Measurements from ENCODE around the gene NOLC1. TPM values are rescaled to one million over a fixed set of nuclear protein-coding genes. Genes with fewer than 3 reads are reported as not detected.

Gene NOLC1
- total and polyA plus RNA-seq, 2 donors (not counting 1 experiment from before 2014, with no cell fraction given), result 32.9 to 45.0 TPM

DNA sequence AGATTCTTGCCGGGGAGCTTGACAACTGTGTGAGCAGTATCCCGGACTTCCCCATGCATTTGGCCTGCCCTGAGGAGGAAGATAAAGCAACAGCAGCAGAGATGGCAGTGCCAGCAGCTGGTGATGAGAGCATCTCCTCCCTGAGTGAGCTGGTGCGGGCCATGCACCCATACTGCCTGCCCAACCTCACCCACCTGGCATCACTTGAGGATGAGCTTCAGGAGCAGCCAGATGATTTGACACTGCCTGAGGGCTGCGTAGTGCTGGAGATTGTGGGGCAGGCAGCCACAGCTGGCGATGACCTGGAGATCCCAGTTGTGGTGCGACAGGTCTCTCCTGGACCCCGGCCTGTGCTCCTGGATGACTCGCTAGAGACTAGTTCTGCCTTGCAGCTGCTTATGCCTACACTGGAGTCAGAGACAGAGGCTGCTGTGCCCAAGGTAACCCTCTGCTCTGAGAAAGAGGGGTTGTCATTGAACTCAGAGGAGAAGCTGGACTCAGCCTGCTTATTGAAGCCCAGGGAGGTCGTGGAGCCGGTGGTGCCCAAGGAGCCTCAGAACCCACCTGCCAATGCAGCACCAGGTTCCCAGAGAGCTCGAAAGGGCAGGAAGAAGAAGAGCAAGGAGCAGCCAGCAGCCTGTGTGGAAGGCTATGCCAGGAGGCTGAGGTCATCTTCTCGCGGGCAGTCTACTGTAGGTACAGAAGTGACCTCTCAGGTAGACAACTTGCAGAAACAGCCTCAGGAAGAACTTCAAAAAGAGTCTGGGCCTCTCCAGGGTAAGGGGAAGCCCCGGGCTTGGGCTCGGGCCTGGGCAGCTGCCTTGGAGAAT, 12.7 kb upstream of the NOLC1 start:
- H3K4me2 ChIP-seq (replicated peaks; ENCODE audit: low read depth, low read length, poor library complexity, severe bottlenecking), result no peak overlapping the region
- H3K27ac Mint-ChIP-seq, result no peak overlapping the region
- no peaks in the 10 kb centered on the region for H3K27me3 Mint-ChIP-seq

DNA sequence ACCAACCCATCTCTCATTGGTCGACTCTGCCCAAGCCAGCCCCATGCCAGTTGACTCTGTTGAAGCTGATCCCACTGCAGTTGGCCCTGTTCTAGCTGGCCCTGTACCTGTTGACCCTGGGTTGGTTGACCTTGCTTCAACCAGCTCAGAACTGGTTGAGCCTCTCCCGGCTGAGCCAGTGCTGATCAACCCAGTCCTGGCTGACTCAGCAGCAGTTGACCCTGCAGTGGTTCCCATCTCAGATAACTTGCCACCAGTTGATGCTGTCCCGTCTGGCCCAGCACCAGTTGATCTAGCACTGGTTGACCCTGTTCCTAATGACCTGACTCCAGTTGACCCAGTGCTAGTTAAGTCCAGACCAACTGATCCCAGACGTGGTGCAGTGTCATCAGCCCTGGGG, 12.0 kb upstream of the NOLC1 start:
- Histone ChIP-seq H3K4me3 (ENCODE audit: control extremely low read depth in 1 of 5, extremely low read depth in 1 of 5, insufficient read depth in 1 of 5, low read depth in 2 of 5, low read length in 4 of 5) (no peak overlapping the region), H3K9me3 (ENCODE audit: control extremely low read depth in 1 of 3, control insufficient read depth in 2 of 3, insufficient read depth in 1 of 3, low read length in 2 of 3) (no peaks in the 10 kb centered on the region), H4K20me1 (ENCODE audit: control insufficient read depth, insufficient read depth, low read length, poor library complexity, severe bottlenecking) (peaks cover 56% of the 10 kb centered on the region), H3K27ac (ENCODE audit: low read length in 2 of 2) (no peak overlapping the region), H3K79me2 (ENCODE audit: control insufficient read depth, insufficient read depth, low read length) (peaks cover 63% of the 10 kb centered on the region), H3K4me2 (replicated peaks; ENCODE audit: low read depth, low read length, poor library complexity, severe bottlenecking) (no peak overlapping the region), H3K9ac (ENCODE audit: low read length) (no peak overlapping the region), H3K36me3 (replicated peaks in 1 of 2; ENCODE audit: control extremely low read depth in 1 of 2, control insufficient read depth in 1 of 2, extremely low read depth in 1 of 2, insufficient read depth in 2 of 2, low read length in 1 of 2) (peaks cover 0 to 56% of the 10 kb centered on the region in 2 experiments), H2AFZ (ENCODE audit: insufficient read depth, low read depth, low read length, poor library complexity, severe bottlenecking) (no peak overlapping the region), H3K4me1 (ENCODE audit: control insufficient read depth in 2 of 2, insufficient read depth in 2 of 2, low read length in 2 of 2) (peaks cover 0 to 7% of the 10 kb centered on the region in 2 donors), H3K27me3 (replicated peaks in 1 of 4; ENCODE audit: control extremely low read depth in 1 of 4, control insufficient read depth in 3 of 4, insufficient read depth in 4 of 4, low read length in 3 of 4) (no peaks in the 10 kb centered on the region)
- Mint-ChIP-seq H3K9me3 (ENCODE audit: insufficient read depth) (no peaks in the 10 kb centered on the region), H3K27me3 (no peaks in the 10 kb centered on the region), H3K4me1 (peaks cover 11% of the 10 kb centered on the region), H3K27ac (no peak overlapping the region), H3K4me3 (no peak overlapping the region)
- 89% methylated on average over 4 of the region's 4 CpGs for WGBS (ENCODE audit: insufficient coverage)
- TF ChIP-seq EZH2 (IDR thresholded peaks at IDR 0.05; ENCODE audit: borderline replicate concordance, insufficient read depth, low read depth, low read length, poor library complexity, severe bottlenecking), result no peak
- TF ChIP-seq, protein P1, sequence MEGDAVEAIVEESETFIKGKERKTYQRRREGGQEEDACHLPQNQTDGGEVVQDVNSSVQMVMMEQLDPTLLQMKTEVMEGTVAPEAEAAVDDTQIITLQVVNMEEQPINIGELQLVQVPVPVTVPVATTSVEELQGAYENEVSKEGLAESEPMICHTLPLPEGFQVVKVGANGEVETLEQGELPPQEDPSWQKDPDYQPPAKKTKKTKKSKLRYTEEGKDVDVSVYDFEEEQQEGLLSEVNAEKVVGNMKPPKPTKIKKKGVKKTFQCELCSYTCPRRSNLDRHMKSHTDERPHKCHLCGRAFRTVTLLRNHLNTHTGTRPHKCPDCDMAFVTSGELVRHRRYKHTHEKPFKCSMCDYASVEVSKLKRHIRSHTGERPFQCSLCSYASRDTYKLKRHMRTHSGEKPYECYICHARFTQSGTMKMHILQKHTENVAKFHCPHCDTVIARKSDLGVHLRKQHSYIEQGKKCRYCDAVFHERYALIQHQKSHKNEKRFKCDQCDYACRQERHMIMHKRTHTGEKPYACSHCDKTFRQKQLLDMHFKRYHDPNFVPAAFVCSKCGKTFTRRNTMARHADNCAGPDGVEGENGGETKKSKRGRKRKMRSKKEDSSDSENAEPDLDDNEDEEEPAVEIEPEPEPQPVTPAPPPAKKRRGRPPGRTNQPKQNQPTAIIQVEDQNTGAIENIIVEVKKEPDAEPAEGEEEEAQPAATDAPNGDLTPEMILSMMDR (IDR thresholded peaks at IDR 0.05), result no peak
- DNase-seq (no peak), ATAC-seq (ENCODE audit: low read depth) (no peak)
- intact Hi-C loops (cut with micrococcal nuclease), result no loop called here
- ChIA-PET CTCF (no interaction called here), POLR2A (no interaction called here)

More for the DNA sequence above, 12.7 kb upstream of the NOLC1 start:
- DNase-seq, result no peak
- Histone ChIP-seq H3K4me1 (ENCODE audit: control insufficient read depth in 2 of 2, insufficient read depth in 2 of 2, low read length in 2 of 2) (peaks cover 6 to 8% of the 10 kb centered on the region in 2 donors), H3K27me3 (replicated peaks in 1 of 4; ENCODE audit: control extremely low read depth in 1 of 4, control insufficient read depth in 3 of 4, insufficient read depth in 4 of 4, low read length in 3 of 4) (no peaks in the 10 kb centered on the region), H3K36me3 (replicated peaks in 1 of 2; ENCODE audit: control extremely low read depth in 1 of 2, control insufficient read depth in 1 of 2, extremely low read depth in 1 of 2, insufficient read depth in 2 of 2, low read length in 1 of 2) (peaks cover 0 to 51% of the 10 kb centered on the region in 2 experiments), H3K9me3 (ENCODE audit: control extremely low read depth in 1 of 3, control insufficient read depth in 2 of 3, insufficient read depth in 1 of 3, low read length in 2 of 3) (no peaks in the 10 kb centered on the region), H3K4me3 (ENCODE audit: control extremely low read depth in 1 of 5, extremely low read depth in 1 of 5, insufficient read depth in 1 of 5, low read depth in 2 of 5, low read length in 4 of 5) (no peak overlapping the region), H3K79me2 (ENCODE audit: control insufficient read depth, insufficient read depth, low read length) (peaks cover 70% of the 10 kb centered on the region), H3K27ac (ENCODE audit: low read length in 2 of 2) (no peak overlapping the region), H2AFZ (ENCODE audit: insufficient read depth, low read depth, low read length, poor library complexity, severe bottlenecking) (no peak overlapping the region), H3K9ac (ENCODE audit: low read length) (no peak overlapping the region), H4K20me1 (ENCODE audit: control insufficient read depth, insufficient read depth, low read length, poor library complexity, severe bottlenecking) (peaks cover 64% of the 10 kb centered on the region)
- no peak for ATAC-seq (ENCODE audit: low read depth)
- intact Hi-C loops (cut with micrococcal nuclease), result loop anchor here (10.0 kb wide), 1 partner anchor 775 kb away; the partner anchor contains the start of gene CNNM2
- CTCF ChIA-PET, result interaction anchor here (1.2 kb wide), 1 partner anchor 66 kb away, joined by 3 read pairs; no protein-coding TSS in a partner anchor
- H3K9me3 Mint-ChIP-seq (ENCODE audit: insufficient read depth), result no peaks in the 10 kb centered on the region
- 98% methylated on average over 13 of the region's 15 CpGs for WGBS (ENCODE audit: insufficient coverage)
- POLR2A ChIA-PET, result no interaction called here
- H3K4me3 Mint-ChIP-seq, result no peak overlapping the region
- TF ChIP-seq, protein P1 (IDR thresholded peaks at IDR 0.05), result no peak
- TF ChIP-seq EZH2 (IDR thresholded peaks at IDR 0.05; ENCODE audit: borderline replicate concordance, insufficient read depth, low read depth, low read length, poor library complexity, severe bottlenecking), result no peak
- H3K4me1 Mint-ChIP-seq, result peaks cover 17% of the 10 kb centered on the region
